Stimulated activated CD4-positive, alpha-beta T cell treated with anti-CD3 and anti-CD28 coated beads, Interleukin-4, amount 100 ng/mL, for 1 hour (primary cell): ENCODE measurements around the gene LARP1B.
"Not testable (repeated sequence)": the region's sequence is repeated elsewhere in the genome, so short reads cannot be mapped to it uniquely, and the experiment has no call there.

Experiments used
- DNase-seq: peaks from one replicate; pipeline ENCODE4 v3.0.0-alpha.2; 2020

LARP1B gene

DNA sequence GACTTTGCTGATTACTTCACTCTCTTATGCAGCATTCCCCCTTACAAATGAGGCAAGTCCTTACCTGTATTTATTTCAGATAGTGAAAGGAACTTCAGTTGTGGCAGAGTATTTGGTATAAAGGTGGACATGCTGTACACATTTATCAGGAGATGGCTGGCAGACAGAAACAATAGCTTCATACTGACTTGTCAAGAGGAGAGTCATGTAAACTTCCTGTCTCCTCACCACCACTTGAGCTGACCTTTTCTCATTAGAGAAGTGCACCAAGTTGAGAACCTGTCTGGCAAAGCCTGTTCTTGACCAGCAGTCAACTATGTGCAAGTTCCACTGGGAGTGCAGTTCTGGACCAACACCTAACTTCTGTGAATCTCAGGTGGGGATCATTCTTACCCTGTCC lies 80.8 kb downstream of the LARP1B start:
- DNase-seq = no peak

DNA sequence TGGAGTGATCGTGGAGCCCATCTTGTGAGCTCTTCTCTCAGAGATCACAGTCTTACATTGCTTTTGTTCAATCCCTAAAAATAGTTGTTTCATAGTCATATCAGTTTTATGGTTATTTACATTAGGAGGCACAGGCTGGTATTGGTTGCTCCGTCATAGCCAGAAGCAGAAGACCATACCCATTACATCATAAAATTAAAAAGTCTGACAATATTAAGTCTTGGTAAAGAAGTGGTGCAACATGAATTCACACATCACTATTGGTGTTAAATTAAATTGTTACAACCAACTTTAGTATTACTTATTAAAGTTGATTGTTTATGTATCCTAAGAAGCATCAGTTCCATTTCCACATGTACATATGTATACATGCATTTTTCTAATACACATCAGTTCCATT lies 84.6 kb downstream of the LARP1B start:
- no peak for DNase-seq

DNA sequence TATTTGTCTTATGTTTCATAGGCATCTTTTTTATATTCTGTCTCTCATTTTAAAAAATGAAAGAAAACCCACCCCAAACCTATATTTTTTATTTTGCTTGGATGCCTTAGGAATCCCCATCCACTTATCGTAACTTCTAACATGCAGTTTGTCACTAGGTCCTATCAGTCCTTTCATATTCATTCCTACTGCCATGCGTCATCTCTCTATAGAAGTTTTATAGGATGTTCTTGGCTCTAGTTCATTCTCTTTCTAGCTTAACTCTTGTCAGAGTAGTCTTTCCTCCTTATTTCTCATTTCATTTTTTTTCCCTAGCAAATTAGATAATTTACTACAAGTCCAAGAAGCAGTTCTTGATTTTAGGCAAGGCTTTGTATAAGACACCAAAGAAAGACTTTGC lies 92.7 kb downstream of the LARP1B start:
- DNase-seq = no peak

DNA sequence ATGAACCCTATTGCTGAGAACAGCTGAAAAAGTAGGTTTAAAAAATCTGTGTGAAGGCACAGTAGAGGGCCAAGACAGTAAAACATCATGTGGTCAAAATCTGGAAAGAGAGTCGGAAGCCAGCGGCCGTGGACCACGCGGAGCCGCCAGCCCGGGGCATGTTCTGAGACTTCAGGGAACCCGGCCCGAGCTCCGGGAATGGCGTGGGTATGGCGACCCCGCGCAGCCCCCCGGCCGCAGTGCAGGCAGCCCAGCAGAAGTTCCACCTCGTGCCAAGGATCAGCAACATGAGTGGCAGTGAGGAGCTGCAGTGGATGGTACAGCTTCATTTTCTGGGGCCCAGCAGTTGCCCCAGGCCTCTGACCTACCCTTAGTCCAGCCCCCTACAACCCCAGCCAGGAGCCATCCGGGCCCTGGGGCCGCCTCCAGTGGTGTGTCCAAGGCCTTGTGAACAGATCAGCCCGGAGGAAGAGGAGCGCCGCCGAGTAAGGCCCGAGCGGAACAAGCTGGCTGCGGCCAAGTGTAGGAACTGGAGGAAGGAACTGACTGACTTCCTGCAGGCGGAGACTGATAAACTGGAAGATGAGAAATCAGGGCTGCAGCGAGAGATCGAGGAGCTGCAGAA lies 94.2 kb downstream of the LARP1B start:
- no peak for DNase-seq

DNA sequence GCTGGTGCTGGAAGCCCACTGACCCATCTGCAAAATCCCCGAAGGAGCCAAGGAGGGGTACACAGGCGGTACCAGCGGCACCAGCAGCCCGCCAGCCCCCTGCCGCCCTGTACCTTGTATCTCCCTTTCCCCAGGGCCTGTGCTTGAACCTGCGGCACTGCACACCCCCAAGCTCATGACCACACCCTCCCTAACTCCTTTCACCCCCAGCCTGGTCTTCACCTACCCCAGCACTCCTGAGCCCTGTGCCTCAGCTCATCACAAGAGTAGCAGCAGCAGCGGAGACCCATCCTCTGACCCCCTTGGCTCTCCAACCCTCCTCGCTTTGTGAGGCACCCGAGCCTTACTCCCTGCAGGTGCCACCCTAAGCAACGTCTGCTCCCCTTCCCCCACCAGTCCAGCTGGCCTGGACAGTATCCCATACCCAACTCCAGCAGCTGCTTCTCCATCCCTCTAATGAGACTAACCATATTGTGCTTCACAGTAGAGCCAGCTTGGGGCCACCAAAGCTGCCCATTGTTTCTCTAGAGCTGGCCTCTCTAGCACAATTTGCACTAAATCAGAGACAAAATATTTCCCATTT lies 94.9 kb downstream of the LARP1B start:
- DNase-seq = no peak

DNA sequence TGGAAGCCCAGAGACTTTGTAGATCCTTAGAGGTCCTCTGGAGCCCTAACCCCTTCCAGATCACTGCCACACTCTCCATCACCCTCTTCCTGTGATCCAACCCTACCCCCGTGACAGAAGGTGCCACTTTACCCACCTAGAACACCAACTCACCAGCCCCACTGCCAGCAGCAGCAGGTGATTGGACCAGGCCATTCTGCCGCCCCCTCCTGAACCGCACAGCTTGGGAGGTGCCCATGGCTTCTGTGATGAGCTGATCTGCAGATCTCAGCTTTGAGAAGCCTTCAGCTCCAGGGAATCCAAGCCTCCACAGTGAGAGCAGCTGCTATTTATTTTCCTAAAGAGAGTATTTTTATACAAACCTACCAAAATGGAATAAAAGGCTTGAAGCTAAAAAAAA lies 95.4 kb downstream of the LARP1B start:
- not testable (repeated sequence) for DNase-seq

DNA sequence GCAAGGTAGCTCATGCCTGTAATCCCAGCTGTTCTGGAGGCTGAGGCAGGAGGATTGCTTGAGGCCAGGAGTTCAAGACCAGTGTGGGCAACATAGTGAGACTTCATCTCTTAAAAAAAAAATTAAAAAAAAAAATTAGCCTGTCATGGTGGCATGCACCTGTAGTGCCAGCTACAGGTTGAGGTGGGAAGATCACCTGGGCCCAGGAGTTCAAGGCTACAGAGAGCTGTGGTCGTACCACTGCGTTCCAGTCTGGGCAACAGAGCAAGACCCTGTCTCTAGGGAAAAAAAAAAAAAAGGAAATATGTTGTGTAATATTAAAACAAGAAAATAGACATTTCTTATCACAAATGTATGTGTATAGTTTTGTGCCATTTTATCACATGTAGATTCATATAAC lies 97.8 kb downstream of the LARP1B start:
- no peak for DNase-seq

DNA sequence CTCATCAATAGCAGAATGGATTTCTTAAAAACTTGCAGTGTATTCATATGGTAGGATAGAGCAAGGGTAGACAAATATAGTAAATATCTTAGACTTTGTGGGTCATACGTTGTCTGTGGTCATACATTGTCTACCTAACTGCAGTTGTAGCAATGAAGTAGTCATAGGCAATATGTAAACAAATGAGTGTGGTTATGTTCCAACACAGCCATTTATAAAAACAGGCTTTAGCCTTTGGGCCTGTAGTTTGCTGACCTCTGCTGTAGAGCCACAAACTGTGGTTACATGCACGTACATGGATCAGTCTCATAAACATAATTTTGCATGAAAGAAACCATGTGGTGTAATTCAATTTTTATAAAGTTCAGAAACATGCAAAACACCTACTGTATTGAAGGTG lies 98.9 kb downstream of the LARP1B start:
- no peak for DNase-seq

DNA sequence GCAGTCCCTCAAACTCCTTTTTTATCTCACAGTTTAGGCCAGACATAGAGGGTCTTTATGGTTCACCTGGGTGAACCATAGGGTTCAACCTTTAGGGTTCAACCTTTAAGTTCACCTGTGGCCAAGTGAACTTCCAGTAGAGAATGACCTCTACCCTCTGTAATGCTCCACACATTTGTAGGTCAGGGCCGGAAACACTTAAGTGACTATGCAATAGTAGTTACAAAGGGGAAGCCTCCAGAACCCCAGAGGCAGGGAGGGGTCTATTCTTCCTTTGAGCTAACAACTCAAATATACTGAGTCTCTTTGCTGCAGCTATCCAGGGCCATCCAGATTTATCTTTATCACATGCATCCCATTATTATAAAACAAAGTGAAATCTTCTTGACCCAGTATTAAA lies 100.0 kb downstream of the LARP1B start:
- no peak for DNase-seq

DNA sequence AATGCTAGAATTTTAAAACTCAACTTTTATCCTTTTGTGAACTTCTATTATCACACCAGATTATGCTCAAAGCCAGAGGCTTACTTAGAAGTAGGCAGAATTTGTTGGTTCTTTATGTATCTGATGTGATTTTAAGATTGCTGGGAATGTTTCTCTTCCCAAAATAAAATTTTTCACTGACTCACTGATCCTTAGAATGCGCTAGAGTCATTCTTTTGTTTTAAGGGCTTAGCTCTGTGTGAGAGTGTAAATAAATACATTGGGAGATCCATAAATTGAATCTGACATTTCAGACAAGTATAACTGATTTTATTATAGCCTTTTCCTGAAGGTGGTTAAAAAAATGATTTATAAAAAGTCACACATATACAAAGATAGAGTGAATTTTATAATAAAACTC lies 101.3 kb downstream of the LARP1B start:
- no peak for DNase-seq

DNA sequence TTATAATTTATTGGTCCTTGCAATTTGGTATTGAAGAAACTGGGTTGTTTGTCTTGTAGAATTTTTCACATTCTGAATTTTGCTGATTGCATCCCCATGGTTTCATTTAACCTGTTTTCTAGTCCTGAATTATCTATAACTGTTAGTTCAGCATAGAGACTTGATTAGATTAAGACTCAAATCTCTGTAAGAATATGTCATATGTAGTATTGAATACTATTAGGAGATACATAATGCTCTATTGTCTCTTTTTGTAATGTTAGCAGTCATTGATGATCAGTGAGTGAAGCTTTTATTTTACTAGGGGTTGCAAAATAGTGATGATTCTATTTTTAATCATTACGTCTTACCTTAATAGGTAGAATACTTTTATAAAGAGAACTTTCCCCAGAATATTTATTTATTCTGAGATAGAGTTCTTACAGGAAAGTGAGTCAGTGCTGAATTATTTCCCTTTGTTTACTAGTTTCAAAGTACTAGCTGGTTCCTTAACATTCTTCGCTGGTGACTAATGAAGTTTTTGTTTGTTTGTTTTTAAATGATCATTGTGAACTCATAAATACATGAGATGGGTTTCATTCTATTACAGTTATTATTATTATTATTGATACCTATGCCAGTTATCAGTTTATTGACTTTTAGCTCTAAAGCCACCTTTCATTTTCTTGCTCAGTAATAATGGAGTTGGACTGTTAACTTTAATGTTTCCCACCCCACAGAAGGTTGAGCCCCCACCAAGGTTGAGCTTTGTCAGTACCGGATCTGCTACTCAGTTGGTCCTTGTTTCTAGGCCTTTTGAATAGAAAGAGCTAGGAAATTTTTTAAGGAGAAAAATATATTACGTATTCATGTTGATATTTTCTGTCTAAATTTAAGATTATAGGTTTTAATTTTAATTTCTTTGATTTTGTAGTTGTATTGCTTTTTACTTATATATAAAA lies 102.3 kb downstream of the LARP1B start:
- no peak for DNase-seq

DNA sequence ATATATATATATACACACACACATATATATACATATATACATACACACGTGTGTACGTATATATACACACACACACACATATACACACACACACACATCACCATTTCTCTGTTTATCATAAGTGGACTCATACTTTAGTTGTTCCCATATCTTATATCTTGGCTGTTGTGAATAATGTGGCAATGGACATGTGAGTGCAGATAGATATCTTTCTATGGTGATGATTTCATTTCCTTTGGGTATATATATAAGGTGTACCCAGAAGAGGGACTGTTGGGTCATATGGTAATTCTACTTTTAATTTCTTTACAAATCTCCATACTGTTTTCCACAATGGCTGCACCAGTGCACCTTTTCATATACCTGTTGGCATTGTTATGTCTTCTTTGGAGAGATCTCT lies 105.9 kb downstream of the LARP1B start:
- DNase-seq = no peak

DNA sequence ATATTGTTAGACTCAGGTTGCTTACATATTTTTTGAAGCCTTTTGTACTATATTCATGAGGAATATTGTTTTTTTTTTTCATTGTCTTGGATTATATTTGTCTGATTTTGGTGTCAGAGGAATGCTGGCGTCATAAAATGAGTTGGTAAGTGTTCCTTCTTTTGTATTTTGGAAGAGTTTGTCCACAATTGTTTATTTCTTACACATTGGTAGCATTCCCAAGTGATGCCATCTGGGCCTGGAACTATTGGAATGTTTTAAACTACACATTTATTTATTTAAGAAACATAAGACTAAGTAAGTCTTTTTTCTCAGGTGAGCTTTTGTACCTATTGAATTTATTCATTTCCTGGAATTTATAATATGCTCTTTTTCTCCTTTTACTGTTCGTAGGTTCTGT lies 107.6 kb downstream of the LARP1B start:
- no peak for DNase-seq

DNA sequence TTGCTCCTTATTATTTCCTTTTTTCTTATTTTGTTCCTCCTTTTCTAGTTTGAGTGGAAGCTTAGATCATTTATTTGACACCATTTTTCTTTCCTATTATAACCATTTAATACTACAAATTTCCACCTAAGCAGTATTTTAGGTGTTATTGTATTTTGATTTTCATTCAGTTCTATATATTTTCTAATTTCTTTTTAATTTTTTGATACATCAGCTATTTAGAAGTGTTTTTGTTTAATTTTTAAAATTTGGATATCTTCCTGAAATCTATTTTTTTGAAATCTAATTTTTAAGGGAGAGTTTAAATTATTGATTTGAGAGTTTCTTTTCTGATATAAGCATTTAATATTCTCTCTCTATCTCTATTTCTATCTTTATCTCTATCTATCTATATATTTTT lies 108.1 kb downstream of the LARP1B start:
- no peak for DNase-seq

DNA sequence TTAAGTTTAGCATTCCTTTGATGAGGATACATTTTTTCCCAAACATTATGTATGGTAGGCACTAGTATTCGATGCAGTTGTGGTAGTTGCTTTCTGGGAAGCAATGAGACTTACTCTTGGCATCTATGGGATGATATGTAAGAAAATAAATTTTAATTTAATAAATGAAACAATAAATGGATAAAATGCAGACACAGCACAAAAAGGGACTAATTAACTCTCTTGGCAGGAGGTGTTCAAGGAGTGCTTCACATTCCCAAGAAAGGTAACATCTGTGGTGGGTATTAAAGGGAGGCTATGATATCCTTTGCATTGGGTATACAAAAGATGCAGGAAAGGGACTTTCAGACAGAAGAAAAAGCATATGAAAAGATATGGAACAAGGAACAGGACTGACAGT lies 115.5 kb downstream of the LARP1B start:
- no peak for DNase-seq

DNA sequence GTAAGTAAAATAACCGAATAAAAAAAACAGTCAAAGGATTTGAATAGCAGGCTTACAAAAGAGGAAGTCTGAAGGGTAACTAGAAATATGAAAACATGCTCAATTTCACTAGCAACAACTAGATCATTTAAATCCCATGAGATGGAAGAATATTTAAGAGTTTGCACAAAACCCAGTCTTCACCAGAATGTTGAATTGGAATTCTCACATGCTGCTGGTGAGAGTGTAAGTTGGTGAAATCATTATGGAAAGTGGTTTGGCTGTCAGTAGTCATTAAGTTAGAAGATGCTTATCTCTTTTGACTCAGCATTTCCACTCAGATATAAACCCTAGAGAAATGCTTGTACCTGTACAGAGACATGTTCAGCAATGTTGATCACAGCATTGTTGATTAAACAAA lies 116.4 kb downstream of the LARP1B start:
- no peak for DNase-seq

DNA sequence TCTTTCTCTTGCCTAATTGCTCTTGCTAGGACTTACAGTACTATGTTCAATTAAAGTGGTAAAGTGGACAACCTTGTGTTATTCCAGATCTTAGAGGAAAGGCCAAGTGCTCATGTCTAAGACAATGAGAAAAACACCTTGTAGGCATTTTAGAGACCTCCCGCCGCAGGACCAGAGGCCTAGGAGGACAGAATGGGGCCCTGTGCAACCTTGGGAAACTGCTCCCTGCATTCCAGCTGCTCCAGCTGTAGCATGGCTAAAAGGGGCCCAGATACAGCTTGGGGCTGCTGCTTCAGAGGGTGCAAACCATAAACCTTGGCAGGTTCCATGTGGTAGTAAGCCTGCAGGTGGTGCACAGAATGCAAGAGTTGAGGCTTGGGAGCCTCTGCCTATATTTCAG lies 125.5 kb downstream of the LARP1B start:
- no peak for DNase-seq

DNA sequence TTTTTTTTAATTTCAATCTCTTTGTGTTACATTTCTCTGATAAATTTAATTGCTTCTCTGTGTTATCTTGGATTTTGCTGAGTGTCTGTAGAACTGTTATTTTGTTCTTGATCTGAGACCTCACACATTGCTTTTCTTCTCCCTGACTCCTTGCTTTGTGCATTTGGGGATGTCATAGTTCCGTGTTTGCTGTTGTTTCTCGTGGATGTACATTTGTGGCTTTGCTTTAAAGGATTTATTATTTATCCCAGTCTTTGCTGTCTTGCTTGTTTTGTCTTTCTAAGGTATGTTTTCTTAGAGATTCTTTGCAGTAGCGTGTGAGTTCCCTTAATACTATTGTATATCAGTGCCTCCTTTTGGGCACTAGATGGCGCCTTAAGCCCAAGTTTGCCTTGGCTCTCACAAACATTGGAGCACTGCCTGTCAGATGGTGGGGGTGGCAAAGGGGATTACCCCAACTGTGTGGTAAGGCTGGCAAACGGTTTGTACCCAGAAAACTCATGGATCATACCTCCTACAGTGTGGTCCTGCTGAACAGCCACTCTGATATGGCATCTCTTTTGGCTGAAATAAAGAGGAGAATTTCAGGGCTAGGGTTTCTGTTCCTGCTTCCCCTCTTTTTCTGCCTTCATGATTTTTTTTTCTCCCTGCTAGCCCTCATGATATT lies 130.1 kb downstream of the LARP1B start:
- DNase-seq = peak; percentile 60

DNA sequence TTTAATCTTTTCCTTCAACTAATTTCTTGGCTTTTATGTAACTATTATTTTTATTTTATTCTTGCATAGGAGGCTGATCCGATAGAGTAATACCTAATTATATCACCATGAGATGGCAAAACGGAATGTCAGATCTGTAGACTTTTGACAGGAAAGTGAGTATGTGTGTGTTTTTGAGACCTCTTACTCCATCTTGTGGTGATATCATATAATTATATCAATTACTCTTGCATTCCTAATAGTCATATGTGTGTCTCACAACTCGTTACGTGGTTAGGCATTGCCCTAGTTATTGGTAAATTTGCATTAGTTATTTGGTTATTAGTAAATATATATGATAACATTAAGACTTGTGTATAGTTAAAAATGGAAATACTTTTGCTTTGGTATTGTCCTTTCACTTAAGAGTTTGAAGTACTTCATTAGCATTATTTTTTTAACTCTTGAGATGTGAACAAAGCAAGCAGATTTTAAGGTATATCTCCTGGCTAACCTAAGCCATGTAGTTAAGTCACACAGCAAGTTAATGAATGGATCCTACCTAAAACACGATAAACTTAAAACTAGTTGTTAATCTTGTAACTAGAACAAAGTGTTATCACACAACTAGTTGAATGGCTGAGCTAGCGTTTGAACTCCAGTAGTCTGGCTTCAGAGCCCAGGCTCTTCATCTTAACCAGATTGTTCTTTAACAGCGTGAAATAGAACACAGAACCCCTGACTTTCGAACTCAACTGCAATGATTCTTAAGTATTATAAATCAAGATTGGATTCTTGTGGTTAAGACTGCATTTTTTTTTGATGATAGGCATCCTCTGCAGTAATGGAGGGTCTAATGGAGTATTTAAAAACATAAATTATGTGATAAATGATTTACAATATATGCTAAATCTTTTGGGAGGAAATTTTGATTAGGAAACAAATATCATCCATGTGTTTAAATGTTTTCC lies 159.4 kb downstream of the LARP1B start:
- no peak for DNase-seq

DNA sequence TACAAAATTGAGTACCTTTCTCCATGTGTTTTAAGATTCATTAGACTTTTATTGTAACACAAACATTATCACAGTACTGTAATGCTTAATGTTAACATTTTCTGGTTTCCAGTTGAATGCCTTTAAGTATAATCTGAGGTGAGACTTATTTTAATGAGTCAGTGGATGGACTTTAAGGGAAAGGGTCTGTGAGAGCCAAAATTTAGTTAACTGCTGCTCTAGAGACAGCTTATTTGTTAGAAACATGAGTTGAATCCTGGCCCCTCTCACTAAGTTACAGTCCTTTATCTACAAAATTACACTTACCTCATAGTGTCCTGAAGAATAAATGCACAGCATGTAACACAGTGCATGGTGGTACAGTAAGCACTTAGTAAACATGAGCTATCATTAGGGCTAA lies 160.5 kb downstream of the LARP1B start:
- no peak for DNase-seq

DNA sequence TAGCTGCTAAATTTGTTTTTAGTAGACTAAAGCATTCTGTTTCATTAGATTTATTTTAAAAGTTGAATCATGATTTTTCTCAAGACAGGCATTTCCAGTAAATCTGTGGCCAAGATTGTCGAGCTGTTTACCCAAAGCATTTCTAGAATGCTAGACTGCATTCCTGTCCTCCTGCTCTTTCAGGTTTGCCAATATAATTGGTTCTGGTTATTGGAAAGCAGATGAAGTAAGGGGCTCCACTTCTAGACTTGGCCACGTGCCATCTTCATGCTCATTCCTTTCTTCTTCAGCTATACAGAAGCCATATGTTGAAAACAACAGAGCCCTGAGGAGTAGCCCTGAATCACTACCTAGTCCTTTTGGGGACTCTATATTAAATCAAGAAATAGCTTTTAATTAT lies 164.0 kb downstream of the LARP1B start:
- DNase-seq = no peak

DNA sequence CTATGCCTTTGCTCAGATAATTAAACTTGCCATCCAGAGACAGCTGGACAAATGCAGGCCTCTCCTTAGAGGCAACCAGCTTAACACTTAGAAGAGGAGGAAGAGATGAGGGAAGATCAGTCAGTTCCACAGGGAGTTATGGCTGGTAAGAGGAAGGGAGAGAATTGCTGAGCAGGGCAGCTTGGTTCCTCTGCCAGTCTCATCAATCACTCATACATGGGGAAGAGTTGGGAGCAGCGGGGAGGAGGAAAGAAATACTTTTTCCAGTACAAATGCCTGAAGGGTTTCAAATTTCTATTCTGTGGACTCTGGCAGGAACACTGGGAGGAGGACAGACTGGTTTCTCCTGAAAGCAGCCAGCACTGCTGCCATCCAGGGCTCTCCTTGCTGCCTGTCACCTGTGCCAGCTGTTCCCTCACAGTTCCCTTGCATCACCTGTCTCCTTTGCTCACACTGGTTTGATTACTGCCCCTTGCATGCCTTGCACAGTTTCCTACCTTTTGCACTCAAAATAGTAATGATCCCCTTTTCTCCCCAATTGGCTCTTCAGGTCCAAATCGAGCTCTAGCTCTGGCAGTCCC lies 167.0 kb downstream of the LARP1B start:
- no peak for DNase-seq
